Erythroblast (primary cell): ENCODE results near the gene FERMT3.

Experiments
- GATA1 ChIP-seq: IDR thresholded peaks from 2 replicates; pipeline ENCODE4 v1.6.1; 2011; ENCODE audit warnings: low read depth, mild to moderate bottlenecking, control low read depth, low read length, moderate library complexity
- POLR2A ChIP-seq: IDR thresholded peaks from 2 replicates; pipeline ENCODE4 v1.6.1; 2011; ENCODE audit warnings: mild to moderate bottlenecking, low read length

GRCh38 chr11:64163951-64164350, 42.6 kb upstream of the FERMT3 start:
- TF ChIP-seq POLR2A (no peak), GATA1 (no peak)
